ENCODE data around the gene MT1G.

The MT1G gene

DNA sequence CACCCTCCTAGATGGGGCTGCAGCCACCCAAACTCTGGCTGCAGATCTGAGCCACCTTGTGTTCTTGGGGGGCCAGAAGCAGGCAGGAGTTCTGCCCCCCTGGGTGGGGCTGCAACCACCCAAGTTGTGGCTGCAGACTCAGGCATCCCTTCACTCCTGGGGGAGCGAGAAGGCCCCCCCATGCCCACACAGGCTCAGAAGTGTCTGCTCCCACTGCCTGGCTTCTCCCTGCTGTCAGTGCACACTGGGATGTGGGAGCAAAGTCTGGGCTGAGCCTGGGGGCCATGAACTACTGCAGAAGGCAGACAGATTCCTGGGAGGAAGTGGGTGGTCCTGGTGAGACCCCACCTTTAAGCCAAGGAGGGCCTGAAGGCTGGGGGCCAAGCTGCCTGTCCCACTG is 27.4 kb upstream of the MT1G start:
- TF ChIP-seq, protein P1, sequence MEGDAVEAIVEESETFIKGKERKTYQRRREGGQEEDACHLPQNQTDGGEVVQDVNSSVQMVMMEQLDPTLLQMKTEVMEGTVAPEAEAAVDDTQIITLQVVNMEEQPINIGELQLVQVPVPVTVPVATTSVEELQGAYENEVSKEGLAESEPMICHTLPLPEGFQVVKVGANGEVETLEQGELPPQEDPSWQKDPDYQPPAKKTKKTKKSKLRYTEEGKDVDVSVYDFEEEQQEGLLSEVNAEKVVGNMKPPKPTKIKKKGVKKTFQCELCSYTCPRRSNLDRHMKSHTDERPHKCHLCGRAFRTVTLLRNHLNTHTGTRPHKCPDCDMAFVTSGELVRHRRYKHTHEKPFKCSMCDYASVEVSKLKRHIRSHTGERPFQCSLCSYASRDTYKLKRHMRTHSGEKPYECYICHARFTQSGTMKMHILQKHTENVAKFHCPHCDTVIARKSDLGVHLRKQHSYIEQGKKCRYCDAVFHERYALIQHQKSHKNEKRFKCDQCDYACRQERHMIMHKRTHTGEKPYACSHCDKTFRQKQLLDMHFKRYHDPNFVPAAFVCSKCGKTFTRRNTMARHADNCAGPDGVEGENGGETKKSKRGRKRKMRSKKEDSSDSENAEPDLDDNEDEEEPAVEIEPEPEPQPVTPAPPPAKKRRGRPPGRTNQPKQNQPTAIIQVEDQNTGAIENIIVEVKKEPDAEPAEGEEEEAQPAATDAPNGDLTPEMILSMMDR (IDR thresholded peaks at IDR 0.05; ENCODE audit: poor library complexity, severe bottlenecking): no peak
- no peaks in the 10 kb centered on the region for H3K36me3 ChIP-seq (ENCODE audit: low read depth)
- peaks cover 20% of the 10 kb centered on the region for H3K4me1 ChIP-seq (ENCODE audit: insufficient read depth, poor library complexity, severe bottlenecking)
- ATAC-seq (ENCODE audit: low read depth) (no peak), DNase-seq (ENCODE audit: low spot score) (no peak)
- no peak overlapping the region for H3K27ac ChIP-seq (ENCODE audit: poor library complexity, severe bottlenecking)
- H3K9me3 ChIP-seq (ENCODE audit: severe bottlenecking): no peaks in the 10 kb centered on the region
- no peak overlapping the region for H3K4me3 ChIP-seq (ENCODE audit: severe bottlenecking)
- H3K27me3 ChIP-seq (ENCODE audit: insufficient read depth, poor library complexity, severe bottlenecking): no peaks in the 10 kb centered on the region

DNA sequence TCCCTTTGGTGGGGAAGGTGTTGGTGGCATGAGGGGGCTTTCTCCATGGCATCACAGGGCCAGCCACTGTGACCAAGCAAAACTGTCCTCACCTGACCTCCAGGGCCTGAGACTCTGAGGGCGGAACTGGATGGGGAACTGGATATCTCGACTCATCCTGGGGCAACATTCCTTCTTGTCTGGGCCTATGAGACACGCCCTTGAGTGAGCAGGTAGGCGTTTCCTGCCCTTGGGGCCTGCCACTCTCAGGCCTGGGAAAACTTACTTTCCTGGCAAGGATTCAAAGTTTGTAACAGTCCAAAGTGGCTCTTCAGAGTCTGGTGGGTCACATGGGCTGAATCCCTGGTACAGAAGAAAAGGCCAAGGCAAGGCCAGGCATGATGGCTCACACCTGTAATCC is 24.0 kb upstream of the MT1G start:
- H3K4me1 ChIP-seq (ENCODE audit: insufficient read depth, poor library complexity, severe bottlenecking): peaks cover 25% of the 10 kb centered on the region
- no peaks in the 10 kb centered on the region for H3K9me3 ChIP-seq (ENCODE audit: severe bottlenecking)
- peak; percentile 95 for DNase-seq (ENCODE audit: low spot score)
- H3K27ac ChIP-seq (ENCODE audit: poor library complexity, severe bottlenecking): peak overlapping the region; percentile 74
- TF ChIP-seq, protein P1 (IDR thresholded peaks at IDR 0.05; ENCODE audit: poor library complexity, severe bottlenecking): no peak
- H3K36me3 ChIP-seq (ENCODE audit: low read depth): peaks cover under 1% of the 10 kb centered on the region; the same call in 1 of the 2 replicates
- no peak overlapping the region for H3K4me3 ChIP-seq (ENCODE audit: severe bottlenecking)
- ATAC-seq (ENCODE audit: low read depth): peak; percentile 96
- H3K27me3 ChIP-seq (ENCODE audit: insufficient read depth, poor library complexity, severe bottlenecking): no peaks in the 10 kb centered on the region

DNA sequence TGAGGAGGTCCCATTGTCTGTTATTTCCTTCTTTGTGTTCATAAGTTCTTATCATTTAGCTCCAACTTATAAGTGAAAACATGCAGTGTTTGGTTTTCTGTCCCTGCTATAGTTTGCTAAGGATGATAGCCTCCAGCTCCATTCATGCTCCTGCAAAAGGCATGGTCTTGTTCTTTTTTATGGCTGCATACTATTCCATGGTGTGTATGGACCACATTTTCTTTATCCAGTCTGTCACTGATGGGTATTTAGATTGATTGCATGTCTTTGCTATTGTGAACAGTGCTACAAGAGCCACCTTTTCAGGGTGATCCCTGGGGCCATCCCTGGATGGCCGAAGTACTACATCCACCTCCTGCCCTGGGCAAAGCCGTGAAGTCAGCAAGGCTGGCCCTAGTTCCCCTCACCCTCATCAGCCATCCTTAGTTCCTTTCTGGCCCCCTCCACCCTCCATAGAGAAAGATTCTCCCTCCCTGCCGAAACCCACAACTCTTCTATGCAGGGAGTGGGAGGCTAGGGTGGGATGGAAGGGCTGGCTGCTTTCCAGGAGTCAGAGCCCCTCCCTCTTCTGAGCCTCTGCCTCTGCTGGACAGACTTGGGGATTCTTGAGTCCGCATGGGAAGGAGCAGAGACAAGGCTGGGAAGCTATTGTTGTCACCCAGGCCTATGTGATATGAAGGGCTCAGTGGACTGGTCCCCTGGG is 22.7 kb upstream of the MT1G start:
- no peaks in the 10 kb centered on the region for H3K27me3 ChIP-seq (ENCODE audit: insufficient read depth, poor library complexity, severe bottlenecking)
- ATAC-seq (ENCODE audit: low read depth) (no peak), DNase-seq (ENCODE audit: low spot score) (no peak)
- H3K36me3 ChIP-seq (ENCODE audit: low read depth): peaks cover 14% of the 10 kb centered on the region
- no peak overlapping the region for H3K4me3 ChIP-seq (ENCODE audit: severe bottlenecking)
- no peaks in the 10 kb centered on the region for H3K9me3 ChIP-seq (ENCODE audit: severe bottlenecking)
- H3K27ac ChIP-seq (ENCODE audit: poor library complexity, severe bottlenecking): peak overlapping the region; percentile 74
- TF ChIP-seq, protein P1 (IDR thresholded peaks at IDR 0.05; ENCODE audit: poor library complexity, severe bottlenecking): no peak
- peaks cover 25% of the 10 kb centered on the region for H3K4me1 ChIP-seq (ENCODE audit: insufficient read depth, poor library complexity, severe bottlenecking)

DNA sequence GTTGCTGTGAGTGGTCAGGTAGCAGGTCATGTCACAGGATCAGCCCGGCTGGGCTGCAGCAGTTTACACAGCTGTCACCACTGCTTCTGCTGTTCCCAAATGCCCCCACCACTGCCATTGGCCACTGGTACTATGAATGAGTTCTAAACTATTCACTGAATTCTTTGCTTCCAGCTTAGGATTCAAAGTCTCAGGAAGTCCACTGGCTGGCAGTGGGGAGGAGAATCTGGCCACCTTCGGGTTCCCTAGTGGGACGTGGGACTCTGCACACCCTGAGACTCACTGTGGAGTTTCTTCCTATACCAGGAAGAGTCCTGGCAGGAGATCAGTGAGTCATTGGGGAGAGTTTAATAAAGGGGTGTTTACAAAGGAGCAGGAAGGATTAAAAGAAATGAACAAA is 21.3 kb upstream of the MT1G start:
- TF ChIP-seq, protein P1 (IDR thresholded peaks at IDR 0.05; ENCODE audit: poor library complexity, severe bottlenecking): no peak
- Histone ChIP-seq H3K4me3 (ENCODE audit: severe bottlenecking) (no peak overlapping the region), H3K4me1 (ENCODE audit: insufficient read depth, poor library complexity, severe bottlenecking) (peaks cover 35% of the 10 kb centered on the region), H3K27ac (ENCODE audit: poor library complexity, severe bottlenecking) (peak overlapping the region; percentile 74), H3K27me3 (ENCODE audit: insufficient read depth, poor library complexity, severe bottlenecking) (no peaks in the 10 kb centered on the region), H3K9me3 (ENCODE audit: severe bottlenecking) (no peaks in the 10 kb centered on the region), H3K36me3 (ENCODE audit: low read depth) (peaks cover 20% of the 10 kb centered on the region)
- peak; percentile 15; the same call in 2 of the 3 replicates for ATAC-seq (ENCODE audit: low read depth)
- no peak for DNase-seq (ENCODE audit: low spot score)

DNA sequence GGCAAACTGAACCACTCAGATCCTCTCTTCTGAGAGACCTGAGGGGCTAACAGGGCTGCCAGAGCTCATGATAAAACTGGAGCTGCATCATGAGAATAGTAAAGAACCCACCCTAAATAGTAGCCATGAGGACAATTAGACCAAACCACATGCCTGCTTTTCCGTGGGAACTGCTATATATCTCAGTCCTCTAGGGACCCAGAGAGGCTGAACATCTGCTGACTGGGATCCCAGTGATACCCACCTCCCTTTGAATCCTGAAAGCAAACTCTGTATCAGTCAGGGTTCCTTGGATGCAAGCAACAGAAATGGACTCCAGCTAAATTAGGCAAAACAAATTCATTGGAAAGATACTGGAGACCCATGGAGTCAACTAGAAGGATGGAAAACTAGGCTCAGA is 20.9 kb upstream of the MT1G start:
- H3K27me3 ChIP-seq (ENCODE audit: insufficient read depth, poor library complexity, severe bottlenecking): no peaks in the 10 kb centered on the region
- ATAC-seq (ENCODE audit: low read depth) (no peak), DNase-seq (ENCODE audit: low spot score) (no peak)
- H3K27ac ChIP-seq (ENCODE audit: poor library complexity, severe bottlenecking): peak overlapping the region; percentile 74
- H3K4me1 ChIP-seq (ENCODE audit: insufficient read depth, poor library complexity, severe bottlenecking): peaks cover 37% of the 10 kb centered on the region
- H3K9me3 ChIP-seq (ENCODE audit: severe bottlenecking): no peaks in the 10 kb centered on the region
- no peak overlapping the region for H3K4me3 ChIP-seq (ENCODE audit: severe bottlenecking)
- H3K36me3 ChIP-seq (ENCODE audit: low read depth): peaks cover 24% of the 10 kb centered on the region
- TF ChIP-seq, protein P1 (IDR thresholded peaks at IDR 0.05; ENCODE audit: poor library complexity, severe bottlenecking): no peak
